GM21576 (cell line): ENCODE results near the gene CASP6.
"Not testable (repeated sequence)": the region's sequence is repeated elsewhere in the genome, so short reads cannot be mapped to it uniquely, and the experiment has no call there.

Experiments used
- ATAC-seq: cut with Tn5 transposase; IDR thresholded peaks from one replicate; pipeline ENCODE4 v1.9.1; 2021; ENCODE audit warnings: mild to moderate bottlenecking, moderate library complexity; ENCODE audit not compliant: unreplicated experiment

CASP6 gene

DNA sequence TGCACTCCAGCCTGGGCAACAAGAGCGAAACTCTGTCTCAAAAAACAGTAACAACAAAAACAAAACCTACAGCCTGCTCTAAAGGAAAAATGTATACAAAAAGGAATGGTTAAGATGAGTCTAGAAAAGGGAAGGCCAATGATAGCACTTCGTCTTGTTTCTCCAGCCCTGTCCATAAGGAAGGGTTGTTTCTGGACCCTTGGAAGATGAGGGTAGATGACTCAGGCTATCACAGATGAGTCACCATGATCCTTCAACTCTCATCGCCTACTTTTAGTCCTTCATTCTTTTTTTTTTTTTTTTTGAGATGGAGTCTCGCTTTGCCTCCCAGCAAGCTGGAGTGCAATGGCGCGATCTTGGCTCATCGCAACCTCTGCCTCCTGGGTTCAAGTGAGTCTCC is 17.8 kb upstream of the CASP6 start:
- ATAC-seq, result no peak

DNA sequence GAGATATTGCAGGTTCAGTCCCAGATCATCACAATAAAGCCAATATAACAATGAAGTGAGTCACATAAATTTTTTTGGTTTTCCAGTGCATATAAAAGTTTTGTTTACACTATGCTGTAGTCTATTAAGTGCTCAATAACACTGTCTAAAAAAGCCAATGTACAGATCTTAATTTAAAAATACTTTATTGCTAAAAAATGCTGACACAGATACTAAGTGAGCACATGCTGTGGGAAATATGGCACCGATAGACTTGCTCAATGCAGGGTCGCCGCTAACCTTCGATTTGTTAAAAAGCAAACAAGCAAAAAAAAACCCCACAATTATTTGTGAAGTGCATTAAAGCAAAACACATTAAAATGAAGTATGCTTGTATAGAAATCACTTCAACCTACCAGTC is 16.4 kb upstream of the CASP6 start:
- ATAC-seq, result no peak

DNA sequence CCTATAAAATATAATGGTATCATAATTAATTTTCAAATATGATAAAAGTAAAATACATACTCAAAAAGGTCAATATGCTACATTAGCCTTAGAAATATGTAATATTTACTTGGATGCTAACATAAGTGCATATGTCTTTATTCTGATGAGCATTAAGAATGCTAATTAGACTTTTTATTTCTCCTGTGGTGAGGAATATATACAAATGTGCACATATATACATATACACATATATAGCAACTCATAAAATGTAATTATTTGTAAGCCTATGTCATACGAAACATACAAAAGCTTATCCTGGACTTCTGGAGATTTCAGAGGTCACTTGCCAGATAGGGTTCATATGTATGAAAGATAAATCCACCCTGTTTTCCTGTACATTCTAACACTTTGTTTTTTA is 15.5 kb upstream of the CASP6 start:
- ATAC-seq, result no peak

DNA sequence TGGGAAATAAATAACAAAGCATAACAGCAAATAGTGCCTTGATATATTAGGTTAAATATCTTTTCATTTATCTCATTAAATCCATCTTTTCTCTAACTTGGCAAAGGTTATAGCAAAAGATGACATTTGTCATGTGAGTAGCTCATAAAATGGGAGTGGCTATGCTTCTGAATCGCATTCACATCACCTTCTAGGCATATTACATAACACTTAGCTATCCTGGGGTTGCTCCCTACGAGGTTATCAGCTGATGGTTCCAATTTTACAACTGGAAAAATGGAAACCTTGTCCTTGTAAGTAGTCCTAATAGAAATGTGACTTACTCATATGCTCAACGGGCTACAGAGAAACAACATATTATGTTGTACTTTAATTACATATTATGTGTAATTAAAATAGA is 10.3 kb upstream of the CASP6 start:
- ATAC-seq, result no peak

DNA sequence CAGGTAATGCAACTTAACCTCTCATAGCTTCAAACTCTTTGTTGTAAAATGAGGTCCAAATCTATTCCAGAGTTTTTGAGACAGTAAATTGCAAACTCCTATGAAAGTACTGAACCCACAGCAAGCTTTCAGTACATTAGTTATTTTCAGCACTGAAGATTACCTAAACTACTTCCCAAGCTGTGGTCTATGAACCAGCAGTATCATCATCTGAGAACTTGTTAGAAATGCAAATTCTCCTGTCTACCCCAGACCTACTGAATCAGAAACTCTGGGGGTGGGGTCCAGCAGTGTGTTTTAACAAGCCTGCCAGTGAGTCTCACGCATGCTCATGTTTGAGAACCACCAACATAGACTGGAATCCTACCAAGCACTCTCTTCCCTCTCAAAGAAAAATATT is 5.7 kb upstream of the CASP6 start:
- ATAC-seq, result peak; percentile 82

DNA sequence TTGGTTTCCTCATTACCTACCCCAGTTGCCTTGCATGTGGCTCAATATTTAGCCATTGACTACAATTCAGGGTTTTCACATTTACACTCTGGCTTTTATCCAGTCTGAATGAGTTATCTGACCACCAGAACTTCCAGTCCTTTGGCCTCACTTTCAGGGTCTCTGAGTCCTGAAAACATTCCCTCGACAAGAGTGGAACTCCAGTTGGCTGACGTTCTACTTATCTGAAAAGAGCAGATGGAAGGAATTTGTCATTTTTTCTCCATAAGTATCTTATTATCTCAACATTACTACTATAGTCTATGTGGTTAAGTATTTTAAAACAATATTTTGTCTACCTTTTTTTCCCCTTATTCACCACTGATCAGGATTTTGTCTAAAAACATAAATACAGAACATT is 5.2 kb upstream of the CASP6 start:
- no peak for ATAC-seq

DNA sequence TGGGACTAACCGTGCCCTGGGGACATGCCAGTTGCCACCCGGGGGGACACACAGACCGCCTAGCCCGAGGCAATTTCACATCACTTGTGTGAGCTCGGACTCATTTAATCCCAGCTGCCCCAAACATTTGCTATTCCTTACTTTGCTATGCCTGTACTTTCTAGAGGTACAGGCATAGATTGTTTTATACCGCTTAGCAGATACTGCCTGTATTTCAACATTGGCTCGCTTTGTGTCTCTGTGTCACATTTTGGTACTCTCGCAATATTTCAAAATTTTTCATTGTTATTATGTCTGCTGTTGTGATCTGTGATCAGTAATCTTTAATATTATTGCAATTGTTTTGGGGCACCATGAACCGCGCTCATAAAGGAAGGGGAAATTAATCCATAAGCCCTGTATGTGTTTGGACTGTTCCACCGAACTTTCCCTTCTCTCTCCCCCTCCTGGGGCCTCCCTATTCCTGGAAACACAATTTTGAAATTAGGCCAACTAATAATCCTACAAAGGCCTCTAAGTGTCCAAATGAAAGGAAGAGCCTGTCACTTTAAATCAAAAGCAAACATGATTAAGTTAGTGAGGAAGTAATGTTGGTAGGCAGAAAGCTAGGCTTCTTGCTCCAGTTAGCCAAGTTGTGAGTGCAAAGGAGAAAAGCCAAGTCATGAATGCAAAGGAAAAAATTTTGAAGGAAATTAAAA is 568 bp upstream of the CASP6 start:
- no peak for ATAC-seq

DNA sequence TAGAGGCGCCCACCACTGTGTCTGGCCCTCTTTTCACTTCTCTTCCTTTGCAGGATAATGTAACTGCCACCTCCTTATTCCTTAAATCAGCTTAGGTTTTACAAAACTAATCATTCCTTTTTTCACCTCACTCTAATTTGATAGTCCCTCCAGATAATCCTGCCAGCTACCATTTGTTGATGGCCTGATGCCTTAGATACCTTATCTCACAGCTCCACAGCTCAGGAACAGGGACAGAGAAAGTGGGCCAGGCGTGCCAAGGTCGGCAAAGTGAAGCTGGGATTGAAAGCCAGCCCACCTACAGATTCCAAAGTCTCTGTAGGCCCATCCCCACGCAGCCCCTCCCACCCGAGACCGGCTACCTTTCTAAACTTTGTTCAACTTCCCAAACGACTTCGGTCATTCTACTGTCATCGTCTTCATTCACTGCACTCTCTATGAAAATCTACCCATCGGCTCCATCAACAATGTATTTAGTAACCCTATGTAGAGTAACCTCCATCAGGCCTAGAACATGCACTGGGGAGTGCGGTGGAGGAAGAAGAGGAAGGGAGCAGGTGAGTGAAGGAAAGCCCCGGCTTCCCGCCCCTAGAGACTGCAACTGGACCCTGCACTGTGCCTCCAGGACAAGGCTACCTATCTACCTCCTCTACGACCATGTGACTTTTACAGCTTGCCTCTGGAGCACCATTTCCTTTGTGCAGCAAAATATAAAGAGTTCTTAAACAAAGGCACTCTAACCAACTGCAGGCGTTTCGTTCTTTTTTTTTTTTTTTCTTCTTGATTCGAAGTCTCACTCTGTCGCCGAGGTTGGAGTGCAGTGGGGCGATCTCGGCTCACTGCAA is 1.5 kb downstream of the CASP6 start:
- ATAC-seq, result no peak

DNA sequence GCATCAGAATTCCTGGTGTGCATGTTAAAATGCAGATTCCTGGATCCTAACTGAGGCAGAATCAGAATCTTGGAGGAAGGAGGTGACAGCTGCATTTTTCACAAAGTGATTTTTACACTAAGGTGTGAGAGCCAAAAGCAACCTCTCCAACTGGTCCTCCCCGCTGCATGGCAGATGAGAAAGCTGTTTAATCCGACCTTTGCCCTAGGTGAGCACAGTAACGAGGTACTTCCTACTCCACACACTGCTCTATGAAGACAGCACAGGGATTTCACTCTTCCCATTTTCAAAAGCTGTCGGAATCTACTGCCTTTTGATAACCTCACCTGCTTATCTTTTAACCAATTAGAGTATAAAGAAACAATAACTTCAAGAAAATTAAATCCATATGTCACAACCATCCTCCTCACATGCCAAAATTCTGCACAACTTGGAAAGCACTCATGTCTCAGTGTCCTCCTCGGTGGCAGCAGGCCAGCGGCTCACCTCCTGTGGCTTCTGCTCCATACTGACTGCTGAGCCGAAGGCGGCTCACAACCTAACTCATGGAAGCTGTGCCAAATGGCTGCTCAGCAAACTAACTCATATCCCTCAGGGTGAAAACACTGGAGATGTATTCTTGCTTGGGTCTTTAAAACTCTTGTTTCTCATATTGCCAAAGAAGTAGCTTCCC is 3.6 kb downstream of the CASP6 start:
- ATAC-seq, result no peak

DNA sequence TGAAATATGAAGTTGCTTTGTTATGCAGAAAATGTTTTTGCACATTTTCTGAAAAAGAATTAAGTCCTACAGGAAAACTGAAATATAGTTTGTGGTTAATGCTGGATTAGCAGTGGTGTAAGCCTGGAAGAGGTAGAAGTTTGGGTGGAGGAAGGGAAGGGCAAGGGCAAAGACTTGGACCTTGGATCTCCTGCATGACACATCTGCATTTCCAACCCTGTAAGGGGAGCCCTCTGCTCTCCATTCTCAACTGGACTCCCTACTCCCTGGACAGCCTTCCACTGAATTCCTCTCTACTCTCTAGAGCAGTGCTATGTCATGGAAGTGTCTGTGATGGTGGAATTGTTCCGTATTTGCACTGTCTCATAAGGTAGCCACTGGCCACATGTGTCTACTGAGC is 4.6 kb downstream of the CASP6 start:
- no peak for ATAC-seq

DNA sequence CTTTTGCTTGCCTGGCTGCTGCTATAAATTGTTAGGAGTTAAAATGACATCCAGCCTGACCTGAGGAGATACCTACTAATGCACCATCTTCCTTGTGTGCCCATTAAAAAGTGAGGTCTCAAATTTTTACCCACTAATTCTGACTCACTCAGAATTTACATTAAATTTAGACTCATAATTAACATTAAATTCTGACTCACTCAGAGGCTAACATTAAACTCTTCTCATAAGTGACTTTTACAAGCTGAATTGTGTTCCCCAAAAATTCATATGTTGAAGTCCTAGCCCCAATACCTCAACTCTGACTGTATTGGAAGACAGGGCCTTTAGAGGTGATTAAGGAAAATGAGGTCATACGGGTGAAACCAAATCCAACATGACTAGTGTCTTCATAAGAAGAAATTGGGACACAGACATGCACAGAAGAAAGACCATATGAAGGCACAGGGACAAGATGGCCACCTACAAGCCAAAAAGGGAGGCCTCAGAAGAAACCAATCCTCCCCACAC is 11.8 kb downstream of the CASP6 start:
- no peak for ATAC-seq

DNA sequence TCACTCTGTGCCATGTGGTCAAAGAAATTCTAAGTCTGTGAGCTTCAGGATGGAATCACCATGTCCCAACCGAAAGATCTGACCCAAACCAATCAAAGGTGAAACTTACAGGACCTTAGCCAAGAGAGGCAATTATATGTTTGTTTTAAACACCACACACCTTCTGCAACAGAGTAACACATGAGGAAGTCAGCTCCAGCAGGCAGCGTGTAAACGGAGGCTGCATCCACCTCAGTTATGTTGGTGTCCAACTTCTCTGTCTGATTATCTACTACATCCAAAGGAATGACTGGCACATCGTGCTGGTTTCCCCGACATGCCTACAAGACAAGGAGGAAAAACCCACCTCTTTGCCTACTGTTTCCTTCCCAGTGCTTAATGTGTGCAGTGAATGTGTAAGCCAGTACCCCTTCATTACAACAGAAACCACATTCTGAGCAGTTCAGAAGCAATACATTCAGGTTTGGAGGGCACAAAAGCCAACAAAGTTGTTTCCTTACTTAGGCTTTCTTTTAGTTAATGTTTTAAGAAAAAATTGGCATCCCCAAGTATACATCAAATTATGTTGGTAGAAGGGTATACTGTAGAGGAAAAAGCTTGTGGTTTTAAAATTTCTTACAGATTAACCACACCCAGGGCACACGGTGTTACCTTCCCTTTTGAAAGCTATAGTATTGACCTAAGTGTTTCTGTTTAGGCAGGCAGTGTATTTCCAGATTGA is 12.4 kb downstream of the CASP6 start:
- peak; percentile 90 for ATAC-seq

DNA sequence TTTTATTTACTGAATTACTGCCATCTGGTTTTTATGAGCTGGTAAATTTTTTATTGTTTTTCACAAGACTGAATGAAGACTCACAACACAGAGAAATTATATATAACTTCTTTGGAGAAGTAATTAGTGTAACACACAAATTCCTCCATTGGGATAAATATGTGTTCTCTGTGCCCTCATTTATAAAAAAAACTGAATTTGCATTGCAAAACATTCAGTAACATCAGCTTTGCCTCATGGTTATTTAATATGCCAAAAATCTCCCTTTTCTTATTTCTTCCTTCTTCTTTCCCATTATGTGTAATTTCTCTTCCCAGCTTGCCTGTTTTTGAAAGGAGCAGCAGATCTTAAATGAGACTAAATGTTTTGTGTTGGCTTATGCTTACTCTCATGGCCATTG is 18.5 kb downstream of the CASP6 start:
- ATAC-seq, result no peak

DNA sequence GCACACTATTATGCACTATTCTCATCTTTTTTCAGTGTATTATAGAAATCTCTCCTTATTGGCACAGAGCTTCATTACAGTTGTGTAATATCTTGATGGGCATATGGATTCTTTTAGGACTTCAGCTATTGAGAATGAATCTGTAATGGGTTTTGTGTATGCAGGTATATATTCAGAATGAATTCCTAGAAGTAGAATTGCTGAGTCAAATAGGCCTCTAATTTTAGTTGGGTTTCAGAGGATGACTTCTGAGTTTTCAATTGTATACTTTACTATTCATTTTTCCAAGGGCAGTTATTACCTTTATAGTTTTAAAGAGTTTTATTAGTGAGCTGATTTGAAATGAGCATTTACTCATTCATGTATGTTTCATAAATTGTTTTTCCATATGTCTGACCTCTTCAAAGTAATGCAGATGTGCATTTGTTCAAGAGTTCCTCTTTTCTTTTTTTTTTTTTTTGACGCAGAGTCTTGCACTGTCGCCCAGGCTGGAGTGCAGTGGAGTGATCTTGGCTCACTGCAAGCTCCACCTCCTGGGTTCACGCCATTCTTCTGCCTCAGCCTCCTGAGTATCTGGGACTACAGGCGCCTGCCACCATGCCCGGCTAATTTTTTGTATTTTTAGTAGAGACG is 19.5 kb downstream of the CASP6 start:
- no peak for ATAC-seq

DNA sequence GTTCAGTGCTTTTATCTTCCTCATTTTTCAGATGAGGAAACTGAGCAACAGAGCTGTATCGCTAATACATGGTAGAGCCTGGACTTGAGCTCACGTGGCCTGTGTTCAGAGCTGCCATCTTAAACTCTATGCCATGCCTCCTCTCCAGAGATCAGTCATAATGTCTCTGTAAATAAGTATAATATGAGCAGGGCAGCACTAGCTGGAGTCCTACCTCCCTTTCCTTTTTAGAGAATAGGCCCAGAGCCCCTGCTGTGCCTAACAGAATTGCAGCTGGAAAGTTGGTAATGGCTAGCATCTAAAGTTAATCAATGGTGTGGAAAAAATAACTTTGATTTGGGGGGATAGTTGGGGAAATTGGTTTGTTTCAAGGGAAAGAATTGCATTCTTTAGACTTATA is 20.4 kb downstream of the CASP6 start:
- ATAC-seq, result no peak

DNA sequence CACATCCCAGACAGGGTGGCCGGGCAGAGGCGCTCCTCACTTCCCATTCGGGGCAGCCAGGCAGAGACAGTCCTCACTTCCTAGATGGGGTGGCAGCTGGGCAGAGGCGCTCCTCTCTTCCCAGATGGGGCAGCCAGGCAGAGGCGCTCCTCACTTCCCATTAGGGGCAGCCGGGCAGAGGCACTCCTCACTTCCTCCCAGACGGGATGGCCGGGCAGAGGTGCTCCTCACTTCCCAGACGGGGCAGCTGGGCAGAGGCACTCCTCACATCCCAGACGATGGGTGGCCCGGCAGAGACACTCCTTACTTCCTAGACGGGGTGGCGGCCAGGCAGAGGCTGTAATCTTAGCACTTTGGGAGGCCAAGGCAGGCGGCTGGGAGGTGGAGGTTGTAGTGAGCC is 24.3 kb downstream of the CASP6 start:
- ATAC-seq, result not testable (repeated sequence)

DNA sequence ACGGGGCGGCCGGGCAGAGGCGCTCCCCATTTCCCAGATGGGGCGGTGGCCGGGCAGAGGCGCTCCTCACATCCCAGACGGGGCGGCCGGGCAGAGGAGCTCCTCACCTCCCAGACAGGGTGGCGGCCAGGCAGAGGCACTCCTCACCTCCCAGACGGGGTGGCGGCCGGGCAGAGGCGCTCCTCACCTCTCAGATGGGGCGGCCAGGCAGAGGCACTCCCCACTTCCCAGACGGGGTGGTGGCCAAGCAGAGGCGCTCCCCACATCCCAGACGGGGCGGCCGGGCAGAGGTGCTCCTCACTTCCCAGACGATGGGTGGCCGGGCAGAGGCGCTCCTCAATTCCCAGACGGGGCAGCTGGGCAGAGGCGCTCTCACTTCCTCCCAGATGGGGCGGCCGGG is 24.8 kb downstream of the CASP6 start:
- ATAC-seq, result not testable (repeated sequence)

DNA sequence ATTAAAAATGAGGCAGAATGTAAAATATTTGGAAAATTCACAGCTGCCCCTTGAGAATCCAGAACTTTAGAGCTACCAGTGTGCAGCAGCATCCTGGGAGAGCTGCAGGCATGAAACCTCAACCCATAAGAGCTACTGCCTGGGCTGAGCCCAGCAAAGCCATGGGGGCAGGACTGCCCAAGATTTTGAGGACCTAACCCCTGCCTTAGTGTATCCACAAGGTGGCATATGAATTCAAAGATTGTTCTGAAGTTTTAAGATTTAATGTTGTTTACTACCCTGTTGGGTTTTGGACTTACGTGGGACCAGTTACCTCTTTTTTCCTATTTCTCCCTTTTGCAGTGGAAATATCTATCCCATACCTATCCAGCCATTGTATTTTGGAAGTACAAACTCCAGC is 26.4 kb downstream of the CASP6 start:
- no peak for ATAC-seq

DNA sequence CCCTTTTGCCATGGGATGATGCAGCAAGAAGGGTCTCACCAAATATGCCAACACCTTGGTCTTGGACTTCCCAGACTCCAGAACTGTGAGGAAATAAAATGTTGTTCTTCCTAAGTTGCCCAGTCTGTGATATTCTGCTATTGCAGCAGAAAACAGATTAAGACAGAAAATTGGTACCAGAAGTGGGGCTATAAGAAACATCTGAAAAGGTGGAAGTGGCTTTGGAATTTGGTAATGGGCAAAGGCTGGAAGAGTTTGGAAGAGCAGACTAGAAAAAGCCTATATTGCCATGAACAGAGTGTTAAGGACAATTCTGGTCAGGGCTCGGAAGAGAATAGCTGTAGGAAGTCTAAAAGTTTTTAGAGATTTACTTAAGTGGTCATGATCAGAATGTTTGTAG is 27.4 kb downstream of the CASP6 start:
- no peak for ATAC-seq

DNA sequence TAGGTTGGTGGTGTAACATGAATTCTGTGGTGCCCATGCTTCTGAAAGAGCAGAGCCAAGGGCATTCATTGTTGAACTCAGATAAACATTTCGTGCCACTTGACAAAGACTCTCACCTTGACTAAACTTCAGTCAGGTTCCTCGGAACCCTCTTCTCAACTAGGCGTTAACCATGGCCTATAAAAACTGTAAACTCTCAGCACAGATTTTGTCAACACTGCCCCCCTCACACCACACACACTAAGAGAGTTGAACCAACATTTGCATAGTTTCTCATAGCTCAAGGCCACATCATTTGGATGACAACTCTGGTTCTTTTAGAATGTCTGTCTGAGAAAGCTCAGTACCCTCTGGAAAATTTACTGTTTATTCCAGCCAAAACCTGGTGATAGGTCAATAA is 28.1 kb downstream of the CASP6 start:
- no peak for ATAC-seq

DNA sequence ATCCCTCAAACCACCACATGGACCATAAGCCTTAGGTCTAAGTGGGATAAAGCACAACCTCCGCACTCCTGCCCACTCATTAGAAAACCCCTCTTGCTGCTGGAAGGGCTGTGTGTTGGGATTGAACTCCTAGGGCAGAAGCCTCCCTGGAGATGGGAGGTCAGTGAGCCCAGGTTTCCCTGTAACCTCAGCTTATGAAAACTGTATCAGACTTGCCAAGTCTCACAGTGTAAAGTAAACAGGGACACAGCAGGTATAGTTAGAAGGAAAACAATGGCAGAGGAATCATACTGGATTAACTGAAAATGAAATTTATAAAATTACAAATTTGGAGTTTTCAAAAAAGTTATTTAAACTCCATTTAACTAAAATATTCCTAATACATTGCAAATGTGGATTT is 29.9 kb downstream of the CASP6 start:
- ATAC-seq, result no peak
